ENCODE data around the gene PRICKLE2. TPM values are rescaled to one million over a fixed set of nuclear protein-coding genes. Genes with fewer than 3 reads are reported as not detected.

PRICKLE2 gene
- total and polyA plus RNA-seq, 10 of the 15 experiments (the other 5 are each of a cell fraction or from before 2014, with no cell fraction given): 0.11 to 2.6 (median 0.69) TPM

DNA sequence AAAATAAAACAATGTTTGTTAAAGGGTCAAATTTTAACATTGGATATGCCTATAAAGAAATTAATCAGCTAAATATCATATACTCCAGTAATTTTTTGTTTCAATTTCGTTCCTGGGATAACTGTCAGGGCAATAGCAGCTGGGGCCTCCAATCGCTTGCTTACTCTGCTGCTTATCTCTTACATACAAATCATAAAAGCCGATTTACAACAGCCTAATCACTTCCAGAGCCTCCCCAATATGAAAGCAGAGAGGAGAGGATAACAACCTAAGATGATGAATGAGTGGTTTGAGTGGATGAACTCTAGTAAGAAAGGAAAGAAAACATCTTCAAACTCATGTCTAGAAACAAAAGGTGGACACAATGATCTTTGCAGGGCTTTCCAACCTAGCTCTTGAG, 121.3 kb downstream of the PRICKLE2 start:
- H3K4me1 ChIP-seq (ENCODE audit: control insufficient read depth, insufficient read depth, low read length): no peaks in the 10 kb centered on the region
- H2AFZ ChIP-seq (ENCODE audit: control insufficient read depth, low read depth, low read length): no peak overlapping the region
- no peak for TF ChIP-seq NR2C2 (IDR thresholded peaks at IDR 0.05; ENCODE audit: borderline replicate concordance, control insufficient read depth, insufficient read length, low read depth)
- TF ChIP-seq, protein P1, sequence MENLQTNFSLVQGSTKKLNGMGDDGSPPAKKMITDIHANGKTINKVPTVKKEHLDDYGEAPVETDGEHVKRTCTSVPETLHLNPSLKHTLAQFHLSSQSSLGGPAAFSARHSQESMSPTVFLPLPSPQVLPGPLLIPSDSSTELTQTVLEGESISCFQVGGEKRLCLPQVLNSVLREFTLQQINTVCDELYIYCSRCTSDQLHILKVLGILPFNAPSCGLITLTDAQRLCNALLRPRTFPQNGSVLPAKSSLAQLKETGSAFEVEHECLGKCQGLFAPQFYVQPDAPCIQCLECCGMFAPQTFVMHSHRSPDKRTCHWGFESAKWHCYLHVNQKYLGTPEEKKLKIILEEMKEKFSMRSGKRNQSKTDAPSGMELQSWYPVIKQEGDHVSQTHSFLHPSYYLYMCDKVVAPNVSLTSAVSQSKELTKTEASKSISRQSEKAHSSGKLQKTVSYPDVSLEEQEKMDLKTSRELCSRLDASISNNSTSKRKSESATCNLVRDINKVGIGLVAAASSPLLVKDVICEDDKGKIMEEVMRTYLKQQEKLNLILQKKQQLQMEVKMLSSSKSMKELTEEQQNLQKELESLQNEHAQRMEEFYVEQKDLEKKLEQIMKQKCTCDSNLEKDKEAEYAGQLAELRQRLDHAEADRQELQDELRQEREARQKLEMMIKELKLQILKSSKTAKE (IDR thresholded peaks at IDR 0.05; ENCODE audit: low read depth, poor library complexity, severe bottlenecking): no peak
- no peak for TF ChIP-seq NR2C1 (IDR thresholded peaks at IDR 0.05)
- TF ChIP-seq, protein P2, sequence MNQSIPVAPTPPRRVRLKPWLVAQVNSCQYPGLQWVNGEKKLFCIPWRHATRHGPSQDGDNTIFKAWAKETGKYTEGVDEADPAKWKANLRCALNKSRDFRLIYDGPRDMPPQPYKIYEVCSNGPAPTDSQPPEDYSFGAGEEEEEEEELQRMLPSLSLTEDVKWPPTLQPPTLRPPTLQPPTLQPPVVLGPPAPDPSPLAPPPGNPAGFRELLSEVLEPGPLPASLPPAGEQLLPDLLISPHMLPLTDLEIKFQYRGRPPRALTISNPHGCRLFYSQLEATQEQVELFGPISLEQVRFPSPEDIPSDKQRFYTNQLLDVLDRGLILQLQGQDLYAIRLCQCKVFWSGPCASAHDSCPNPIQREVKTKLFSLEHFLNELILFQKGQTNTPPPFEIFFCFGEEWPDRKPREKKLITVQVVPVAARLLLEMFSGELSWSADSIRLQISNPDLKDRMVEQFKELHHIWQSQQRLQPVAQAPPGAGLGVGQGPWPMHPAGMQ (IDR thresholded peaks at IDR 0.05; ENCODE audit: borderline replicate concordance): no peak
- TF ChIP-seq MYB (IDR thresholded peaks at IDR 0.05; ENCODE audit: borderline replicate concordance, low read depth, low read length): no peak
- no peak for TF ChIP-seq ZNF217 (IDR thresholded peaks at IDR 0.05)
- TF ChIP-seq BMI1 (IDR thresholded peaks at IDR 0.05; ENCODE audit: borderline replicate concordance): no peak
- TF ChIP-seq FOS (IDR thresholded peaks at IDR 0.05; ENCODE audit: borderline replicate concordance, extremely low read depth, insufficient read length): no peak
- no peak for TF ChIP-seq POLR2AphosphoS5 (IDR thresholded peaks at IDR 0.05; ENCODE audit: low read length)
- no peak for TF ChIP-seq MTA2 (IDR thresholded peaks at IDR 0.05; ENCODE audit: low read depth)
- no peak for TF ChIP-seq TBL1XR1 (IDR thresholded peaks at IDR 0.05; ENCODE audit: low read depth, low read length)
- no peak for TF ChIP-seq STAT3 (IDR thresholded peaks at IDR 0.05; ENCODE audit: low read depth, low read length)
- no peaks in the 10 kb centered on the region for H4K20me1 ChIP-seq (ENCODE audit: control insufficient read depth, insufficient read depth)
- no peak for FAIRE-seq
- WGBS (ENCODE audit: insufficient coverage, insufficient replicate concordance, low lambda C conversion rate, missing lambda C conversion rate): 23% methylated on average over 3 of the region's 3 CpGs
- H3K4me2 ChIP-seq (ENCODE audit: control insufficient read depth, insufficient read depth): no peak overlapping the region
- SMC1A ChIA-PET (ENCODE audit: uncharacterized antibody, unreplicated experiment): interaction anchor here (0.7 to 1.2 kb wide), 2 partner anchors 51 to 127 kb away, joined by 3 read pairs; no protein-coding TSS in a partner anchor
- H3K36me3 ChIP-seq (ENCODE audit: control insufficient read depth in 2 of 2, insufficient read depth in 2 of 2, low read length in 1 of 2): no peaks in the 10 kb centered on the region
- no peaks in the 10 kb centered on the region for H3K9me3 ChIP-seq (replicated peaks; ENCODE audit: control insufficient read depth, insufficient read depth, low read length)
- no peak overlapping the region for H3K9ac ChIP-seq (ENCODE audit: control insufficient read depth, insufficient read depth, low read length)
- CTCF ChIA-PET: interaction anchor here (1.9 kb wide), 1 partner anchor 8 kb away, joined by 6 read pairs; no protein-coding TSS in a partner anchor
- in situ Hi-C loops (cut with MboI): no loop called here
- H3K27me3 ChIP-seq (replicated peaks in 1 of 2; ENCODE audit: control insufficient read depth in 2 of 2, insufficient read depth in 2 of 2, low read length in 1 of 2): no peaks in the 10 kb centered on the region; a peak in 1 of 4 replicates
- intact Hi-C loops (cut with micrococcal nuclease; ENCODE audit: unreplicated experiment): no loop called here
- no peak for ATAC-seq
- no peak for DNase-seq (ENCODE audit: low read depth, low spot score)
- RAD21 ChIA-PET (ENCODE audit: unreplicated experiment): no interaction called here
- no peaks in the 10 kb centered on the region for H3K79me2 ChIP-seq (ENCODE audit: control insufficient read depth, insufficient read depth, low read length)
- POLR2A ChIA-PET: interaction anchor here (0.5 kb wide), 1 partner anchor 820 kb away, joined by 4 read pairs; no protein-coding TSS in a partner anchor
- H3K27ac ChIP-seq (ENCODE audit: control insufficient read depth, insufficient read depth): no peak overlapping the region
- H3K4me3 ChIP-seq: no peak overlapping the region
- BruUV-seq (replicated peaks): no TSS peak

All from GM12878 (cell line).